ENCODE data around the gene MMP13.
A peak's percentile ranks its signal among the peaks of the same experiment; 100 is the strongest.
"Not testable (repeated sequence)": the region's sequence is repeated elsewhere in the genome, so short reads cannot be mapped to it uniquely, and the experiment has no call there.

MMP13 gene

GRCh38 chr11:102934735-102935134 is 20.8 kb downstream of the MMP13 start:
- DNase-seq: no peak

DNA sequence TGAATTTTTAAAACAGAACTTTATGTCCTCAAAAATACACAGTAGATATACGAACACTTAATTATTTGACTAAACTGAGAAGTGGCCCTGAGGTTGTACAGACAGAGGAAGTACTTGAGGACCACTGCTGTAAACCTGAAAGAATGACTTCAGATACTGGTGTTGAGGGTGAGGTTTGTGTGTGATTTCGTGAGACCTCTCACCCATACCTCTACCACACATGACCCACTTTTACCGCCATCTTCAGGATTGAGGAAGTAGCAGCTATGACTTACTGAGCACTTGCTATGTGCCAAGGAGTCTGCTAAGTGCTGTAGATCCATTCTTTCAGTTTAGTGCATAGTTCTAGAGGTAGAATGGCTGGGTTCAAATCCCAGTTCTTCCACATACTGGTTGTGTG is 21.9 kb downstream of the MMP13 start:
- DNase-seq: no peak

DNA sequence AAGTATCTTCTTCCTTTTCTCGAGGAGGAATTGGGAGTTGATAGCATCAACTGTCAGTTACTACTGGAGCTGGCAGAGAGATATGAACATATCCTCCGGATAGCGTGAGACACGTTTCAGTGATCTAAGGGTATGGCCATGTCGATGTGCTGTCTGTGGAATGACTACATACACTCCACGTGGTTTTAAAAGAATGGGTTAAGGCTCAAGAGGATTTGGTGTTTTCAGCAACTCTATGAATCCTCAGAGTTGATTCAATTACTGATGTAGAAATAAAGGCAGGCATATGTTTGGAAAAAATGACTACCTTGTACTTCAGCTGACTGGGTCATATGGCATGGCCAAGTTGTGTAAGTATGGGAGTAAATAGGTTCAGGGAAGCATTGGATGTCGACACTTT is 22.9 kb downstream of the MMP13 start:
- no peak for DNase-seq

- no peak for DNase-seq
Measured at GRCh38 chr11:102930451-102930850, 25.1 kb downstream of the MMP13 start.

DNA sequence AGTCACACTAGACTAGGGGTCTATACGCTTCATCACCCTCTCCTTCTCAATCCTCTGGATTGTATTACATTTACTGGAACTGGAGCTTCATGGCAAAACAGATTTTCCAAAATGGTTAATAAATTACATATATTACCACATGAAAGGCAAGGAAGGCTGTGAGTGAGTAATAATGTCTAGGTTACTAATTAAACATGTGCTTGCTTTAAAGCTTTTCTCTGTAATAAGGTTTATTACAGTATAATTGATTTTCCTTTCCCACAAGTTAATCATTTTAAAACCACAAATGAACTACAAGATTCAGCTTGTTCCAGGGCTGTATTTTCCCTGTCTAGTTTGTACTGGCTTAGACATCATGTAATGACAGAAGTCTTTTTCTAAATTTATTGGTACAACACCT is 25.6 kb downstream of the MMP13 start:
- no peak for DNase-seq

DNA sequence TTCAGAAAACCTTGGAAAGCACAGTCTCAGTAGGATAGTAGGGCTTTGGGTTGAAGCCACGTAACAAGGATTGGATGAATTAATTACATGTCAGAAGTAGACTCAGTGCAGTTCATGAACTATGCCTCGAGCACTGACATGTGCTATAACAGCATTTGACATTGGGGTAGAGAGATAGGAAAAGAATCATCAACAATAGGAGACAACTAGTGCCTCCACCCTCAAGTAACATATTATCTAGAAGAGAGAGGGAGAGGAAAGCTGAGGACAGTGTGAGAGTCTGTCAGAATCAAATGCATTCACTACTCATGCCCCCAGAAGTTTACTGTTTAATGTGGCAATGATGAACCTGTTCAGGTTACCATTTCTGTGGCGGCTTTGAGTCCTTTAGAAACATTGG is 26.4 kb downstream of the MMP13 start:
- no peak for DNase-seq

DNA sequence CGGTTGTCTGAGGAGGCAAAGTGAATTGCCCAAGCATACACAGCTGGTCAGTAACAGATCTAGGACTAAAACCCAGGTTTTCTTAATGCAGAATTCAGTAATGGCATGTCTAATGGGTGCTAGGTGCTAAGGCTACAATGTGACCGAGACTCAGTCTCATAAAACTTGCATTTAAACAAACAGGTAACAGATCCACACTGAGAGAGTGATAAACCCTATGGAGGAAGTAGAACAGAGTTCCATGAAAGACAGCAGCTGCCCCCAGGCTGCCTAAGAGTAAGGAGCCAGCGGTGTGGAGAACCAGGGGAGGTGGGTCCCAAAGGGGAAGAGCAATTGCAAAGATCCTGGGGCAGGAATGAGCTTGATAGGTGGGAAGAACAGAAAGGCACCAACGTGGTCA is 27.3 kb downstream of the MMP13 start:
- DNase-seq: no peak

DNA sequence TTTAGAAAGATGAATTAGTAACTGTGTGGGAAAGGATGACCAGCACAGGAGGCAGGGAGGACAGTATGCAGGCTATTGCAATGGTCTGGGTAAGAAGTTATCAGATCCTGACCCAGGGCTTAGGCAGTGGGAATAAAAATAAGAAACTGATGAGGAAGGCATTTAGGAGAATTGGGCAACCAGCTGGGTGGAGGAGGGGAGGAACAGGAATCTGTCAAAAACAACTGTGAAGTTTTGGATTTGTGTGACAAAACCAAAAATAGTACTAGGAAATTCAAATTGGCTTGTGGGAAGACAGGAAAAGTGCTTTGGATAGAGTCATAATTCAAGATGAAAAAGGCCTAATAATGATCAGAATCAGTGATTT is 27.9 kb downstream of the MMP13 start:
- DNase-seq: no peak

- DNase-seq: no peak
Measured at GRCh38 chr11:102926961-102927623, 28.4 kb downstream of the MMP13 start.

GRCh38 chr11:102926517-102926916 is 29.0 kb downstream of the MMP13 start:
- no peak for DNase-seq

DNA sequence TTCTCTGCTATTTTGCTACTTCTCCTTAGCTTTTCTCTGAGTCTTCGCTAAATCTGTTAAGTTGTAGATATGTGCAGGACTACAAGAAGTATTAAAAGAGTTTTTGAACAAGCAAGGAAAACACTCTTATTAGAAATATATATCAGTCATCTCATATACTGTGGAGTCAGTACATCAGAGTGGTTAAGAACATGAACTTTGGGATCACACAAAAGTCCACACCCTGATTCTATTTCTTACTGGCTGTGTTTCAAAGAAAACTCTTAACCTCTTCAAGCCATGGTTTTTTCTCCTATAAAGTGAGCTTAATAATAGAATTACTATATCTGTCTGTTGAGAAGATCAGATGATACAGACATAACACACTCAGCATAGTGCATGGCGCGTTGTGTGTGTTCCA is 29.5 kb downstream of the MMP13 start:
- DNase-seq: no peak

DNA sequence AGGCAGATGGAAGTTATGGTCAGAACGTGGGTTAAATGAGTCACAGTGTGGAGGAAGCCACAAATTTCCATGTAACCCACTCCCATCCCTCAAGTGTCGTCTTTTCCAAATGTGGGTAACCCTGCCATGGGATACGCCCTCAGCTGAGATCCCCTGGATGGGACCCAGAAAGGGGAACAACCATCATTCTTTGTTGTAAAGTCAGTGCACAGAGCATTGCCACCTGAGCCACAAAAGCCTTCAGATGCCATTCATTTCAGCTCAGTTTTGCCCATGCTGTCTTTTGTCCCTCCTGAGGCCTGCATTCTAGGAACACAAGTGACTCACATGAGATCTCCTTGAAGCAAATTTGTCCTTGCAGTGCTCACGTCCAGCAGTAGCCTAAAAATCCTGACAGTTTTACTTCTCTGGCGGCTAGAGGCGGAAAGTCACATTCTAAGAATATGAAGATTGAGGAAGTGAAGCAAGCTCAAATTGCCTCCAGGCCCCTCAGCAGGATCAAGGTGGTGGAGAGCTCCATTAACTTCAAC is 30.6 kb downstream of the MMP13 start:
- DNase-seq: no peak

GRCh38 chr11:102921587-102922220 is 33.8 kb downstream of the MMP13 start:
- DNase-seq: no peak

DNA sequence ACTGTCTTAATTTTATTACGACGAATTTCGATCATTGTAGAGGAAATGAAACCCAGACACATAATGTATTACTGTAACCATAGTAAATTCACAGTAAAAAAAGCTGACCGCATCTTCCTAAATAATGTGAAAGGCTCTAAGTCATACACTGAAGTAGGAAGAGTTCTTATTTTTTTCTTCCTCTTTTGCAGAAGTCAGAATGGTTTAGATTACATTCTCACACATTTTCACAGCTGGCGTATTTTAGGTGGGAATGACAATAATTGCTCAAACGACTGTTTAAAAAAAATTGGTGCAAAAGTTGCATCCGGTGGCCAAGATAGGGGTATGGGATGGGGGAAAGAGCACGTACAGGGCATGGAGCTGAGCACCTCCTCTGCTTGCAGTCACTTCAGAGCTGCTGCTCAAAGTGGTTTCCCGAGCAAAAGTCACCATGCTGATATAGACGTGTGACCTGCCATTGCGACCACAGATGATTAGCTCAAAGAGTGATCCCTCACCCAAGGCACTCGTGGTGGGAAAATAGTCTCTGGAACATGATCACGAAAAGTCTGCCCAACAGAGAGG is 35.3 kb downstream of the MMP13 start:
- DNase-seq: peak in 1 of 2 donors; percentile 19

GRCh38 chr11:102915044-102915375 is 40.5 kb downstream of the MMP13 start:
- no peak for DNase-seq

GRCh38 chr11:102914238-102915043 is 41.1 kb downstream of the MMP13 start:
- no peak for DNase-seq

DNA sequence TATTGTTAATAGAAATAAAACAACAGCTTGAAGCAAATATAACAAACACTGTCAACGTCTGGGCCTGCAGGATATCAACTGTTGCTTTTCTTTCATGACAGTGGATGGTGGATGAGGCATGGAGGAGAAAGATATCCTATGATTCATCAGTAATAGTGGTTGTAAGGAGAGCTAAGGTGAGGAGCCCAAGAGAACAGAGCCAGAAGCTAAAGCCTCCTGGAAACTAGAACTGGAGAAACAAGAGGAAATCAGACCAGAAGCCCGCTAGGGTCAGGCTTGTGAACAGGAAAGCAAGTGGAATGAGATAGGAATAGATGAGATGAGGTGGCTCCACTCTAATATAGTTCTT is 43.1 kb downstream of the MMP13 start:
- no peak for DNase-seq

DNA sequence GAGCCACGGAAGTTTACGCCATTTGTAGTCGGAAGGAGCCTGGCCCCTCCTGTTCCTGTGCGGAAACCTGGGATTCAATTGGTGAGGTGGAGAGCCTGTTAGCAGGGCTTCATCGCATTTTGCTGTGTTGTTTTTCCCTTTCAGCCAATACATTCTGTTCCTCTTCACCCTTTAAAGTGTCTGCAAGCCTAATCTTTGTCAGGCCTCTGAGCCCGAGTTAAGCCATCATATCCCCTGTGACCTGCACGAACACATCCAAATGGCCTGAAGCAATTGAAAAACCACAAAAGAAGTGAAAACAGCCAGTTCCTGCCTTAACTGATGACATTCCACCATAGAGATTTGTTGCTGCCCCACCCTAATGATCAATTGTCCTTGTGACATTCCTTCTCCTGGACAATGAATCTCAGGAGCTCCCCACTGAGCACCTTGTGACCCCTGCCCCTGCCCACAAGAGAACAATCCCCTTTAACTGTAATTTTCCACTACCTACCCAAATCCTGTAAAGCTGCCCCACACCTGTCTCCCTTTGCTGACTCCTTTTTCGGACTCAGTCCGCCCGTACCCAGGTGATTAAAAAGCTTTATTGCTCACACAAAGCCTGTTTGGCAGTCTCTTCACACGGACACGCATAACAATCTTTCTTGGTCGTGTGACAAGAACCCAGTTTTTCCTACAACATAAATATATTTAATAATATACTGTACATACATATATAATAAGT is 43.6 kb downstream of the MMP13 start:
- no peak for DNase-seq

- DNase-seq: not testable (repeated sequence)
Measured at GRCh38 chr11:102905848-102906247, 49.7 kb downstream of the MMP13 start.

DNA sequence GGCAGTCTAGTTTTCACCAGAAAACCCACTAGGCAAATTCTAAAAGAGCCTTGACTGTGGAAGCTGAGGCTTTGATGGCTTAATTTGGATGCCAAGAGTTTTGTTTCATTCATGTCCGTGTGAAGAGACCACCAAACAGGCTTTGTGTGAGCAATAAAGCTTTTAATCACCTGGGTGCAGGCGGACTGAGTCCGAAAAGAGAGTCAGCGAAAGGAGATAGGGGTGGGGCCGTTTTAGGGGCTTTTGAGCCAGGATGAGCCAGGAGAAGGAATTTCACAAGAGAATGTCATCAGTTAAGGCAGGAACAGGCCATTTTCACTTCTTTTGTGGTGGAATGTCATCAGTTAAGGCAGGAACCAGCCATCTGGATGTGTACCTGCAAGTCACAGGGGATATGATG is 51.6 kb downstream of the MMP13 start:
- not testable (repeated sequence) for DNase-seq

- no peak for DNase-seq
Measured at GRCh38 chr11:102900346-102900745, 55.2 kb downstream of the MMP13 start.

Measured in bone marrow (tissue), 2 donors.